ENCODE data around the gene CTNND2. TPM values are rescaled to one million over a fixed set of nuclear protein-coding genes. Genes with fewer than 3 reads are reported as not detected.

CTNND2 gene
- polyA plus RNA-seq, 1 donor from 2014 or later = 67.0 TPM

GRCh38 chr5:11273180-11273903, 630.9 kb downstream of the CTNND2 start:
- Histone ChIP-seq H3K4me3 (ENCODE audit: low read length) (no peak overlapping the region), H3K4me2 (ENCODE audit: low read length) (no peak overlapping the region), H3K9ac (ENCODE audit: low read length) (no peak overlapping the region), H4K20me1 (ENCODE audit: insufficient read depth) (no peaks in the 10 kb centered on the region), H3K27me3 (ENCODE audit: insufficient read depth, low read depth, low read length) (no peaks in the 10 kb centered on the region), H3F3A (ENCODE audit: insufficient read depth, low read length, poor library complexity, severe bottlenecking) (no peaks in the 10 kb centered on the region), H3K9me2 (ENCODE audit: insufficient read depth, low read length) (no peaks in the 10 kb centered on the region), H3K36me3 (ENCODE audit: insufficient read depth, low read length) (peaks cover 3% of the 10 kb centered on the region), H2AFZ (ENCODE audit: low read depth, low read length) (no peak overlapping the region), H3K9me3 (ENCODE audit: low read length) (no peaks in the 10 kb centered on the region), H3K27ac (ENCODE audit: low read length) (no peak overlapping the region), H3K79me2 (replicated peaks; ENCODE audit: insufficient read depth, low read length) (no peaks in the 10 kb centered on the region)
- no peak for TF ChIP-seq SMC3 (conservative IDR thresholded peaks at IDR 0.05; ENCODE audit: poor library complexity)
- TF ChIP-seq, protein P1, sequence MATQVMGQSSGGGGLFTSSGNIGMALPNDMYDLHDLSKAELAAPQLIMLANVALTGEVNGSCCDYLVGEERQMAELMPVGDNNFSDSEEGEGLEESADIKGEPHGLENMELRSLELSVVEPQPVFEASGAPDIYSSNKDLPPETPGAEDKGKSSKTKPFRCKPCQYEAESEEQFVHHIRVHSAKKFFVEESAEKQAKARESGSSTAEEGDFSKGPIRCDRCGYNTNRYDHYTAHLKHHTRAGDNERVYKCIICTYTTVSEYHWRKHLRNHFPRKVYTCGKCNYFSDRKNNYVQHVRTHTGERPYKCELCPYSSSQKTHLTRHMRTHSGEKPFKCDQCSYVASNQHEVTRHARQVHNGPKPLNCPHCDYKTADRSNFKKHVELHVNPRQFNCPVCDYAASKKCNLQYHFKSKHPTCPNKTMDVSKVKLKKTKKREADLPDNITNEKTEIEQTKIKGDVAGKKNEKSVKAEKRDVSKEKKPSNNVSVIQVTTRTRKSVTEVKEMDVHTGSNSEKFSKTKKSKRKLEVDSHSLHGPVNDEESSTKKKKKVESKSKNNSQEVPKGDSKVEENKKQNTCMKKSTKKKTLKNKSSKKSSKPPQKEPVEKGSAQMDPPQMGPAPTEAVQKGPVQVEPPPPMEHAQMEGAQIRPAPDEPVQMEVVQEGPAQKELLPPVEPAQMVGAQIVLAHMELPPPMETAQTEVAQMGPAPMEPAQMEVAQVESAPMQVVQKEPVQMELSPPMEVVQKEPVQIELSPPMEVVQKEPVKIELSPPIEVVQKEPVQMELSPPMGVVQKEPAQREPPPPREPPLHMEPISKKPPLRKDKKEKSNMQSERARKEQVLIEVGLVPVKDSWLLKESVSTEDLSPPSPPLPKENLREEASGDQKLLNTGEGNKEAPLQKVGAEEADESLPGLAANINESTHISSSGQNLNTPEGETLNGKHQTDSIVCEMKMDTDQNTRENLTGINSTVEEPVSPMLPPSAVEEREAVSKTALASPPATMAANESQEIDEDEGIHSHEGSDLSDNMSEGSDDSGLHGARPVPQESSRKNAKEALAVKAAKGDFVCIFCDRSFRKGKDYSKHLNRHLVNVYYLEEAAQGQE (IDR thresholded peaks at IDR 0.05; ENCODE audit: borderline replicate concordance) = no peak
- TF ChIP-seq TAF1 (IDR thresholded peaks at IDR 0.05; ENCODE audit: low read depth) = no peak
- TF ChIP-seq RAD21 (conservative IDR thresholded peaks at IDR 0.05) = no peak
- TF ChIP-seq MXI1 (conservative IDR thresholded peaks at IDR 0.05; ENCODE audit: poor library complexity, severe bottlenecking) = no peak
- no peak for TF ChIP-seq EZH2 (IDR thresholded peaks at IDR 0.05; ENCODE audit: borderline replicate concordance, insufficient read depth, low read length, poor library complexity, severe bottlenecking)
- TF ChIP-seq POLR2AphosphoS5 (IDR thresholded peaks at IDR 0.05) = no peak
- TF ChIP-seq, protein P2, sequence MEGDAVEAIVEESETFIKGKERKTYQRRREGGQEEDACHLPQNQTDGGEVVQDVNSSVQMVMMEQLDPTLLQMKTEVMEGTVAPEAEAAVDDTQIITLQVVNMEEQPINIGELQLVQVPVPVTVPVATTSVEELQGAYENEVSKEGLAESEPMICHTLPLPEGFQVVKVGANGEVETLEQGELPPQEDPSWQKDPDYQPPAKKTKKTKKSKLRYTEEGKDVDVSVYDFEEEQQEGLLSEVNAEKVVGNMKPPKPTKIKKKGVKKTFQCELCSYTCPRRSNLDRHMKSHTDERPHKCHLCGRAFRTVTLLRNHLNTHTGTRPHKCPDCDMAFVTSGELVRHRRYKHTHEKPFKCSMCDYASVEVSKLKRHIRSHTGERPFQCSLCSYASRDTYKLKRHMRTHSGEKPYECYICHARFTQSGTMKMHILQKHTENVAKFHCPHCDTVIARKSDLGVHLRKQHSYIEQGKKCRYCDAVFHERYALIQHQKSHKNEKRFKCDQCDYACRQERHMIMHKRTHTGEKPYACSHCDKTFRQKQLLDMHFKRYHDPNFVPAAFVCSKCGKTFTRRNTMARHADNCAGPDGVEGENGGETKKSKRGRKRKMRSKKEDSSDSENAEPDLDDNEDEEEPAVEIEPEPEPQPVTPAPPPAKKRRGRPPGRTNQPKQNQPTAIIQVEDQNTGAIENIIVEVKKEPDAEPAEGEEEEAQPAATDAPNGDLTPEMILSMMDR (IDR thresholded peaks at IDR 0.05; ENCODE audit: poor library complexity, severe bottlenecking) = no peak
- TF ChIP-seq EP300 (conservative IDR thresholded peaks at IDR 0.05; ENCODE audit: poor library complexity, severe bottlenecking) = no peak

DNA sequence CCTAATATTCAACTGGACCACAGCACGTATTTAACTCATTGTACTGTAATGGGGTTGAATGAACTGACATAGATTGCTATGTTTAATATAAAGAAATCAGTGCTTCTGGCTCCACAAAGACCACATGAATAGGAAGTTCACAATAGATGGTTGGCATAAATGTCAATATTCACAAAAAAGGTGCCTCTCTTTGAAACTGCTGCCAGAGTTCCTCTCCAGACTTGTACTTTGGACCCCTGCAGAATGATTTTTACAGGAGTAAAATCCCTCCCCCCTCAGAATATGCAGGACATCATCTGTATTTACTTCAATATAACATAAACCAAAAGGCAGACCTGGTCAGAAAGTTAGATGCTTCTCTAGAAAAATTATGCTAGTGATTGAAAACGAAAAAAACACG, 634.7 kb downstream of the CTNND2 start:
- TF ChIP-seq, protein P1 (IDR thresholded peaks at IDR 0.05; ENCODE audit: borderline replicate concordance) = no peak
- no peak for TF ChIP-seq TAF1 (IDR thresholded peaks at IDR 0.05; ENCODE audit: low read depth)
- H3K4me3 ChIP-seq (ENCODE audit: low read length) = no peak overlapping the region
- no peaks in the 10 kb centered on the region for H3F3A ChIP-seq (ENCODE audit: insufficient read depth, low read length, poor library complexity, severe bottlenecking)
- no peaks in the 10 kb centered on the region for H4K20me1 ChIP-seq (ENCODE audit: insufficient read depth)
- no peak overlapping the region for H3K4me2 ChIP-seq (ENCODE audit: low read length)
- H3K36me3 ChIP-seq (ENCODE audit: insufficient read depth, low read length) = no peaks in the 10 kb centered on the region
- no peak overlapping the region for H3K9ac ChIP-seq (ENCODE audit: low read length)
- no peaks in the 10 kb centered on the region for H3K79me2 ChIP-seq (replicated peaks; ENCODE audit: insufficient read depth, low read length)
- H2AFZ ChIP-seq (ENCODE audit: low read depth, low read length) = no peak overlapping the region
- no peaks in the 10 kb centered on the region for H3K9me2 ChIP-seq (ENCODE audit: insufficient read depth, low read length)
- no peak overlapping the region for H3K27ac ChIP-seq (ENCODE audit: low read length)
- no peaks in the 10 kb centered on the region for H3K27me3 ChIP-seq (ENCODE audit: insufficient read depth, low read depth, low read length)
- no peaks in the 10 kb centered on the region for H3K9me3 ChIP-seq (ENCODE audit: low read length)
